T follicular helper cell (primary cell): ENCODE results near the gene DIS3L.
"Not testable (repeated sequence)": the region's sequence is repeated elsewhere in the genome, so short reads cannot be mapped to it uniquely, and the experiment has no call there.

ENCODE experiments used
- DNase-seq: peaks from one replicate; pipeline ENCODE4 v3.0.0-alpha.2; 2020; ENCODE audit warnings: low read depth

DIS3L gene

GRCh38 chr15:66278056-66278455 lies 15.3 kb upstream of the DIS3L start:
- DNase-seq: no peak

- DNase-seq: no peak
Measured at GRCh38 chr15:66278671-66279070, 14.7 kb upstream of the DIS3L start.

- DNase-seq: no peak
Measured at GRCh38 chr15:66284271-66284670, 9.1 kb upstream of the DIS3L start.

GRCh38 chr15:66285533-66286280 lies 7.7 kb upstream of the DIS3L start:
- DNase-seq: no peak

GRCh38 chr15:66287461-66288057 lies 5.8 kb upstream of the DIS3L start:
- no peak for DNase-seq

GRCh38 chr15:66288093-66288492 lies 5.3 kb upstream of the DIS3L start:
- no peak for DNase-seq

GRCh38 chr15:66288551-66289185 lies 4.7 kb upstream of the DIS3L start:
- DNase-seq: no peak

GRCh38 chr15:66290007-66290406 lies 3.4 kb upstream of the DIS3L start:
- DNase-seq: no peak

GRCh38 chr15:66290518-66290917 lies 2.9 kb upstream of the DIS3L start:
- no peak for DNase-seq

GRCh38 chr15:66291816-66292570 lies 1.4 kb upstream of the DIS3L start:
- no peak for DNase-seq

- no peak for DNase-seq
Measured at GRCh38 chr15:66292571-66293418, 573 bp upstream of the DIS3L start.

- no peak for DNase-seq
Measured at GRCh38 chr15:66294157-66294931, 976 bp downstream of the DIS3L start.

- no peak for DNase-seq
Measured at GRCh38 chr15:66294932-66295235, 1.5 kb downstream of the DIS3L start.

GRCh38 chr15:66296186-66296585 lies 2.8 kb downstream of the DIS3L start:
- no peak for DNase-seq

- DNase-seq: no peak
Measured at GRCh38 chr15:66298803-66299251, 5.5 kb downstream of the DIS3L start.

- no peak for DNase-seq
Measured at GRCh38 chr15:66302489-66303278, 9.3 kb downstream of the DIS3L start.

- not testable (repeated sequence) for DNase-seq
Measured at GRCh38 chr15:66304425-66304824, 11.1 kb downstream of the DIS3L start.

GRCh38 chr15:66306381-66306780 lies 13.0 kb downstream of the DIS3L start:
- no peak for DNase-seq

GRCh38 chr15:66308531-66308930 lies 15.2 kb downstream of the DIS3L start:
- DNase-seq: no peak

- DNase-seq: no peak
Measured at GRCh38 chr15:66309828-66310227, 16.5 kb downstream of the DIS3L start.
